MM.1S (cell line): ENCODE data around the gene PET100.

Experiments used
- DNase-seq: peaks from one replicate; pipeline ENCODE4 v3.0.0-alpha.2; 2015
- H2AFZ ChIP-seq: fragments of 300-600 bp; sonication (generic); 2 replicates; pipeline ENCODE4 v1.6.0; 2016; ENCODE audit warnings: antibody characterized with exemption, low read length
- H3F3A ChIP-seq: fragments of 300-600 bp; sonication (generic); 2 replicates; pipeline ENCODE4 v1.6.1; 2016; ENCODE audit warnings: mild to moderate bottlenecking, antibody characterized with exemption, low read length, moderate library complexity, mixed read lengths; ENCODE audit not compliant: insufficient read depth
- H3K27ac ChIP-seq: fragments of 300-600 bp; sonication (generic); 2 replicates; pipeline ENCODE4 v1.5.1; 2016; ENCODE audit warnings: mild to moderate bottlenecking, low read length
- H3K27me3 ChIP-seq: fragments of 300-600 bp; sonication (generic); replicated peaks from 2 replicates; pipeline ENCODE4 v1.6.0; 2016; ENCODE audit warnings: low read length; ENCODE audit not compliant: insufficient read depth
- H3K36me3 ChIP-seq: fragments of 300-600 bp; sonication (generic); replicated peaks from 2 replicates; pipeline ENCODE4 v1.6.1; 2016; ENCODE audit warnings: mild to moderate bottlenecking, low read length, mixed read lengths; ENCODE audit not compliant: insufficient read depth
- H3K4me1 ChIP-seq: fragments of 300-600 bp; sonication (generic); 2 replicates; pipeline ENCODE4 v1.6.1; 2016; ENCODE audit warnings: low read length, mixed read lengths
- H3K4me2 ChIP-seq: fragments of 300-600 bp; sonication (generic); 2 replicates; pipeline ENCODE4 v1.6.0; 2016; ENCODE audit warnings: low read depth, low read length
- H3K4me3 ChIP-seq: fragments of 300-600 bp; sonication (generic); 2 replicates; pipeline ENCODE4 v1.5.1; 2016; ENCODE audit warnings: low read length, mixed read lengths
- H3K79me2 ChIP-seq: fragments of 300-600 bp; sonication (generic); 2 replicates; pipeline ENCODE4 v1.6.1; 2016; ENCODE audit warnings: mixed run types, low read length, mixed read lengths
- H3K9ac ChIP-seq: fragments of 300-600 bp; sonication (generic); 2 replicates; pipeline ENCODE4 v1.6.1; 2016; ENCODE audit warnings: low read length, mixed read lengths
- H3K9me2 ChIP-seq: fragments of 300-600 bp; sonication (generic); replicated peaks from 2 replicates; pipeline ENCODE4 v1.6.1; 2016; ENCODE audit warnings: mild to moderate bottlenecking, low read length, mixed read lengths; ENCODE audit not compliant: insufficient read depth
- H3K9me3 ChIP-seq: fragments of 300-600 bp; sonication (generic); replicated peaks from 2 replicates; pipeline ENCODE4 v1.6.1; 2016; ENCODE audit warnings: mild to moderate bottlenecking, low read length, mixed read lengths; ENCODE audit not compliant: insufficient read depth
- H4K20me1 ChIP-seq: fragments of 300-600 bp; sonication (generic); 2 replicates; pipeline ENCODE4 v1.6.1; 2016; ENCODE audit warnings: mild to moderate bottlenecking, low read length, moderate library complexity, mixed read lengths; ENCODE audit not compliant: insufficient read depth
- EZH2 ChIP-seq: fragments of 300-600 bp; sonication (generic); optimal IDR thresholded peaks from 2 replicates; pipeline ENCODE3; 2017; ENCODE audit warnings: low read depth, mild to moderate bottlenecking, antibody characterized with exemption, low read length, mixed read lengths
- EZH2phosphoT487 ChIP-seq: fragments of 300-600 bp; sonication (generic); IDR thresholded peaks from 2 replicates; pipeline ENCODE4 v1.6.1; 2018; ENCODE audit warnings: antibody characterized with exemption, low read length
- TF ChIP-seq, protein P1 (sequence below): fragments of 300-600 bp; sonication (generic); IDR thresholded peaks from 2 replicates; pipeline ENCODE4 v1.5.1; 2016; ENCODE audit warnings: antibody characterized with exemption, low read length, mixed read lengths

Gene PET100

DNA sequence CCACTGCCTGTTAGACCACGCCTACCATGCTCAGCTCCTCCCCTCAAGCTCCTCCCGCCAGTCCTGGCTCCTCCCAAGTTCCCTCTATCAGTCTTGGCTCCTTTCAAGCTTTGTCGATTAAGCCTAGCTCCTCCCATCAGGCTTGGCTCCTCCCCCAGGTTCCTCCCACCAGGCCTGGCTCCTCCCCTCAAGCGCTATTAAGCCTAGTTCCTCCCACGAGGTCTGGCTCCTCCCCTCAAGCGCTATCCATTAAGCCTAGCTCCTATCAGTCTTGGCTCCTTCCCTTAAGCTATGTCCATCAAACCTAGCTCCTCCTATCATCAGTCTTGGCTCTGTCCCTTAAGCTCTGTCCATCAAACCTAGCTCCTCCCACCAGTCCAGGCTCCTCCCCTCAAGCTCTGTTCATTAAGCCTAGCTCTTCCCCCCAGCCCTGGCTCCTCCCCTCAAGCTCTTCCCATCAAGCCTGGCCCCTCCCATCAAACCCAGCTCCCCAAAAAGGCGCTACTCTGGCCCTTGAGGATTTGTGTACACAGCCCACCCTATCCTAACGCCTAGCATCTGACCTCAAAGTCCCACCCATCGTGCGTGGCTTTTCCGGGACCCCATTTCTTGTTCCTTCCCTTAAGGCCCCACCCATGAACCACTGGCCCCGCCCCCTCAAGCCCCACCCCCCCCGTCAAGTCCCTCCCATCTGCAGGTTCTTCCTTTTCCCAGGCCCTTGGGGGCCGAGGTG is 23.9 kb upstream of the PET100 start:
- Histone ChIP-seq H3K4me3 (no peak overlapping the region), H3K27me3 (peaks cover 73% of the 10 kb centered on the region), H3K9me2 (no peaks in the 10 kb centered on the region), H3K79me2 (no peaks in the 10 kb centered on the region), H3K4me1 (no peaks in the 10 kb centered on the region), H3K27ac (no peak overlapping the region), H3F3A (no peaks in the 10 kb centered on the region), H4K20me1 (no peaks in the 10 kb centered on the region), H3K36me3 (no peaks in the 10 kb centered on the region), H2AFZ (no peak overlapping the region), H3K9ac (no peak overlapping the region), H3K4me2 (no peak overlapping the region), H3K9me3 (no peaks in the 10 kb centered on the region)
- DNase-seq = peak; percentile 59
- TF ChIP-seq EZH2 = no peak
- TF ChIP-seq, protein P1, sequence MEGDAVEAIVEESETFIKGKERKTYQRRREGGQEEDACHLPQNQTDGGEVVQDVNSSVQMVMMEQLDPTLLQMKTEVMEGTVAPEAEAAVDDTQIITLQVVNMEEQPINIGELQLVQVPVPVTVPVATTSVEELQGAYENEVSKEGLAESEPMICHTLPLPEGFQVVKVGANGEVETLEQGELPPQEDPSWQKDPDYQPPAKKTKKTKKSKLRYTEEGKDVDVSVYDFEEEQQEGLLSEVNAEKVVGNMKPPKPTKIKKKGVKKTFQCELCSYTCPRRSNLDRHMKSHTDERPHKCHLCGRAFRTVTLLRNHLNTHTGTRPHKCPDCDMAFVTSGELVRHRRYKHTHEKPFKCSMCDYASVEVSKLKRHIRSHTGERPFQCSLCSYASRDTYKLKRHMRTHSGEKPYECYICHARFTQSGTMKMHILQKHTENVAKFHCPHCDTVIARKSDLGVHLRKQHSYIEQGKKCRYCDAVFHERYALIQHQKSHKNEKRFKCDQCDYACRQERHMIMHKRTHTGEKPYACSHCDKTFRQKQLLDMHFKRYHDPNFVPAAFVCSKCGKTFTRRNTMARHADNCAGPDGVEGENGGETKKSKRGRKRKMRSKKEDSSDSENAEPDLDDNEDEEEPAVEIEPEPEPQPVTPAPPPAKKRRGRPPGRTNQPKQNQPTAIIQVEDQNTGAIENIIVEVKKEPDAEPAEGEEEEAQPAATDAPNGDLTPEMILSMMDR = no peak
- TF ChIP-seq EZH2phosphoT487 = no peak

DNA sequence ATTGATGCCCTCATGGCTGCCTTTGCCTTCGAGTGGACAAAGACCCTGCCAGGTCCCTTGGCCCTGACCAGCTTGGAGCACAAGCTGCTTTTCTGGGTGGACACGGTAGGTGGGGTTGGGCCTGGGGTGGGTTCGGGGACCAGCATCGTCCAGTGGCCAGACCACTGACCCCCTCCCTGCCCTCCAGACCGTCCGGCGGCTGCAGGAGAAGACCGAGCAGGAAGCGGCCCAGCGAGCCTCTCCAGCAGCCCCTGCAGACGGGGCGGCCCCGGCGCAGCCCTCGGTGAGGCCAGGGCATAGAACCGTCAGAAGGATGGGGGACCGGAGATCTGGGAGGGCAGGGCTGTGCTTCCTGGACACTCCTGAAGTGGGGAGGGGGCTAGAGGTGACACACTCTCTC is 23.3 kb upstream of the PET100 start:
- no peak overlapping the region for H3K27ac ChIP-seq
- H2AFZ ChIP-seq = no peak overlapping the region
- H3K4me2 ChIP-seq = no peak overlapping the region
- H3K9me3 ChIP-seq = no peaks in the 10 kb centered on the region
- H3K4me1 ChIP-seq = no peaks in the 10 kb centered on the region
- H3K9ac ChIP-seq = no peak overlapping the region
- no peaks in the 10 kb centered on the region for H3K79me2 ChIP-seq
- H3K4me3 ChIP-seq = no peak overlapping the region
- DNase-seq = no peak
- TF ChIP-seq, protein P1 = no peak
- no peak for TF ChIP-seq EZH2phosphoT487
- peaks cover 77% of the 10 kb centered on the region for H3K27me3 ChIP-seq
- no peaks in the 10 kb centered on the region for H3K36me3 ChIP-seq
- no peaks in the 10 kb centered on the region for H4K20me1 ChIP-seq
- no peaks in the 10 kb centered on the region for H3F3A ChIP-seq
- no peaks in the 10 kb centered on the region for H3K9me2 ChIP-seq

DNA sequence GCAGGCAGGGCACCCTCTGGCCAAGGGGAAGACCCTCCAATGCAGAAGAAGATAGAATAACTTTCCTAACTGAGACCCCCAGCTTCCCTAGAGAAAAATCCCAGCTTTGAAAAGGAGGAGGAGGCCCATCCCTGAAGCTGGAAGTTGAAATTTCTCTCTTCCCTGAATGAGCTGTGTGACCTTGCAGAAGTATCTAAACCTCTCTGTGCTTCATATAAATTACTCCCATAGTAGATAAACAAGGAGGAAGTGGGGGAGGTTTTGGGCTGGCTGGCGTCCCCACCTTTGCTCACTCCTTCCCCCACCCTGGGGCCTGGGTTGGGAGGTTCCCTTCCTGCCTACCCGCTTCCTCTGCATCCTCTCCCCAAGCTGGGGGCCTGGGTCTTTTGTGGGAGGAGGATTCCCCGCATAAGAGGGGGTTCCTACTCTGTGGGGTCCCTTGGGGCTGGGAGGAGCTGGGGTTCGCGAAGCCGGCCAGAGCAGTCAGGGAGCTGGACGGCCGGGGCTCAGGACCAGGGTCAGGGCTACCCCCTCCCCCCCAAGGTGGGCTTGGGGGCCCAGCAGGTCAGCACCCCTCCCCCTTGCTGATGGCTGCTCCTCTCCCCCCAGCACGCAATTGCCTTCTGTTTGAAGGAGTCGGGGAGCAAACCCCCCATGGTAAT is 22.2 kb upstream of the PET100 start:
- Histone ChIP-seq H3K27ac (no peak overlapping the region), H3K36me3 (no peaks in the 10 kb centered on the region), H3F3A (no peaks in the 10 kb centered on the region), H3K27me3 (peaks cover 80% of the 10 kb centered on the region), H4K20me1 (no peaks in the 10 kb centered on the region), H3K79me2 (no peaks in the 10 kb centered on the region), H2AFZ (no peak overlapping the region), H3K4me1 (no peaks in the 10 kb centered on the region), H3K4me2 (no peak overlapping the region), H3K9ac (no peak overlapping the region), H3K9me3 (no peaks in the 10 kb centered on the region), H3K9me2 (no peaks in the 10 kb centered on the region), H3K4me3 (no peak overlapping the region)
- TF ChIP-seq, protein P1 = no peak
- TF ChIP-seq EZH2 = no peak
- no peak for TF ChIP-seq EZH2phosphoT487
- no peak for DNase-seq
